Measurements from ENCODE around the gene CRIM1. TPM values are rescaled to one million over a fixed set of nuclear protein-coding genes. Genes with fewer than 3 reads are reported as not detected.

Gene CRIM1
- total and polyA plus RNA-seq, 12 donors, result 7.6 to 66.3 (median 24.3) TPM

DNA sequence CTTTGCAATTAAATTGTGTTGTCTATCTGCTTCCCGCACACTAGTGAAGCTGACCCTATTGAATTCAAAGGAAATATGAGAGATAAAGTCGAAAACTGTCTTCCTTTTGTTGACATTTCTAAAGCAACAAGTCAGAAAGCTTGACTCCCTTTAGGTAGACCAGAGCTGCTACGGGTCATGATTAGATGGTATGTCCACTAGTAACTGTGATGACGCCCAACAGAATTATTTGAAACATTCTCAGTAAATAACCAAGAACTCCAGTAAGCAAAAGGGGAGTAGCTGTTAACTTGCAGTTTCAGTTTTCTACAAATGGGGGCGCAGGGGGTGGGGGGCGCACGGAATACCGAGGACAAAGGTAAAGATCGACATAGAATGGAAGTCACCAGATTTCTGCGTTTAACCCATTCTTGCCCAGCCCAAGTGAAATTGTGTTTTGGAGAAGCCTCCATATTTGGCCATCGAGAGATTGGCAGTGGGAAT lies 56.4 kb downstream of the CRIM1 start:
- 60 to 68% (median 64%) methylated on average over 11 of the region's 11 CpGs for WGBS, 4 donors
- no peaks in the 10 kb centered on the region for H3K9me3 ChIP-seq (replicated peaks in 1 of 3)
- no peaks in the 10 kb centered on the region for H3K36me3 ChIP-seq (replicated peaks in 1 of 2)
- no peak for TF ChIP-seq POLR2A (IDR thresholded peaks at IDR 0.05)
- H3K27ac ChIP-seq, result peak overlapping the region in 2 of 5 donors; percentile 3 to 68
- no peak overlapping the region for H3K4me3 ChIP-seq
- DNase-seq, result no peak
- intact Hi-C loops (cut with DNase I), result no loop called here
- H3K4me1 ChIP-seq (replicated peaks in 1 of 2), result peaks cover 21 to 67% of the 10 kb centered on the region in 2 donors
- no peaks in the 10 kb centered on the region for H3K27me3 ChIP-seq

DNA sequence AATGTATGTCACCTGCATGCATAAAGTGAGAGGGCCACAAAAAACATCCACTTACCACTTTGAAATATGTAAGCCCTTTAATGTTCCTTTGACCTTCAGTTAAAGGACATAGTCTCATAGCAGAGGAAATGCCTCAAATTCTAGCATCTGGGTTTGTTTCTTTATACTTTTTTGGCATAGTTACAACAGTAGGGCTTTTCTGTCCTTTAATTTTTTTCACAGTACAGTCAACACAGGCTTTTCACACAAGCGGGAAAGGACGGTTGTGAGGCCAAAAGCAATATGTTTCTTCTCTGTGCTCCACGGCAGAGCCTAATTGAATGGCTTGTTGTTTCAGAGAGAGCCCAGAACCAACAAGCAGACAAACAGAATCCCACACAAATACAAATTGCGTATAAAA lies 57.6 kb downstream of the CRIM1 start:
- 30 to 39% (median 34%) methylated on average over 4 of the region's 4 CpGs for WGBS, 4 donors
- Histone ChIP-seq H3K36me3 (replicated peaks in 1 of 2) (no peaks in the 10 kb centered on the region), H3K9me3 (replicated peaks in 1 of 3) (no peaks in the 10 kb centered on the region), H3K4me3 (no peak overlapping the region), H3K4me1 (replicated peaks in 1 of 2) (peaks cover 21 to 60% of the 10 kb centered on the region in 2 donors), H3K27ac (peak overlapping the region in 1 of 5 donors; percentile 33), H3K27me3 (no peaks in the 10 kb centered on the region)
- intact Hi-C loops (cut with DNase I), result no loop called here
- no peak for TF ChIP-seq POLR2A (IDR thresholded peaks at IDR 0.05)
- TF ChIP-seq, protein P1, sequence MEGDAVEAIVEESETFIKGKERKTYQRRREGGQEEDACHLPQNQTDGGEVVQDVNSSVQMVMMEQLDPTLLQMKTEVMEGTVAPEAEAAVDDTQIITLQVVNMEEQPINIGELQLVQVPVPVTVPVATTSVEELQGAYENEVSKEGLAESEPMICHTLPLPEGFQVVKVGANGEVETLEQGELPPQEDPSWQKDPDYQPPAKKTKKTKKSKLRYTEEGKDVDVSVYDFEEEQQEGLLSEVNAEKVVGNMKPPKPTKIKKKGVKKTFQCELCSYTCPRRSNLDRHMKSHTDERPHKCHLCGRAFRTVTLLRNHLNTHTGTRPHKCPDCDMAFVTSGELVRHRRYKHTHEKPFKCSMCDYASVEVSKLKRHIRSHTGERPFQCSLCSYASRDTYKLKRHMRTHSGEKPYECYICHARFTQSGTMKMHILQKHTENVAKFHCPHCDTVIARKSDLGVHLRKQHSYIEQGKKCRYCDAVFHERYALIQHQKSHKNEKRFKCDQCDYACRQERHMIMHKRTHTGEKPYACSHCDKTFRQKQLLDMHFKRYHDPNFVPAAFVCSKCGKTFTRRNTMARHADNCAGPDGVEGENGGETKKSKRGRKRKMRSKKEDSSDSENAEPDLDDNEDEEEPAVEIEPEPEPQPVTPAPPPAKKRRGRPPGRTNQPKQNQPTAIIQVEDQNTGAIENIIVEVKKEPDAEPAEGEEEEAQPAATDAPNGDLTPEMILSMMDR (IDR thresholded peaks at IDR 0.05), result no peak
- DNase-seq, result peak in 1 of 7 donors; percentile 15

- Histone ChIP-seq H3K4me1 (replicated peaks in 1 of 2) (peaks cover 17 to 55% of the 10 kb centered on the region in 2 donors), H3K4me3 (no peak overlapping the region), H3K27ac (no peak overlapping the region), H3K9me3 (replicated peaks in 1 of 3) (no peaks in the 10 kb centered on the region), H3K36me3 (replicated peaks in 1 of 2) (no peaks in the 10 kb centered on the region), H3K27me3 (no peaks in the 10 kb centered on the region)
- TF ChIP-seq POLR2A (IDR thresholded peaks at IDR 0.05), result no peak
- TF ChIP-seq, protein P1 (IDR thresholded peaks at IDR 0.05), result no peak
- no peak for DNase-seq
- 88 to 94% (median 91%) methylated on average over 4 of the region's 4 CpGs for WGBS, 4 donors
- intact Hi-C loops (cut with DNase I), result no loop called here
Measured at GRCh38 chr2:36414307-36414706, 58.7 kb downstream of the CRIM1 start.

GRCh38 chr2:36415381-36416022 lies 59.9 kb downstream of the CRIM1 start:
- no peaks in the 10 kb centered on the region for H3K36me3 ChIP-seq (replicated peaks in 1 of 2)
- no peak overlapping the region for H3K27ac ChIP-seq
- no peak for TF ChIP-seq POLR2A (IDR thresholded peaks at IDR 0.05)
- TF ChIP-seq, protein P1 (IDR thresholded peaks at IDR 0.05), result no peak
- intact Hi-C loops (cut with DNase I), result no loop called here
- peaks cover 5 to 43% of the 10 kb centered on the region in 2 donors for H3K4me1 ChIP-seq (replicated peaks in 1 of 2)
- no peak overlapping the region for H3K4me3 ChIP-seq
- DNase-seq, result no peak
- no peaks in the 10 kb centered on the region for H3K27me3 ChIP-seq
- 79 to 85% (median 82%) methylated on average over 6 of the region's 6 CpGs for WGBS, 4 donors
- H3K9me3 ChIP-seq (replicated peaks in 1 of 3), result no peaks in the 10 kb centered on the region
